ENCODE results near the gene XPO6.

GRCh38 chr16:28181515-28181914, 30.2 kb downstream of the XPO6 start:
- TF ChIP-seq, protein P1, sequence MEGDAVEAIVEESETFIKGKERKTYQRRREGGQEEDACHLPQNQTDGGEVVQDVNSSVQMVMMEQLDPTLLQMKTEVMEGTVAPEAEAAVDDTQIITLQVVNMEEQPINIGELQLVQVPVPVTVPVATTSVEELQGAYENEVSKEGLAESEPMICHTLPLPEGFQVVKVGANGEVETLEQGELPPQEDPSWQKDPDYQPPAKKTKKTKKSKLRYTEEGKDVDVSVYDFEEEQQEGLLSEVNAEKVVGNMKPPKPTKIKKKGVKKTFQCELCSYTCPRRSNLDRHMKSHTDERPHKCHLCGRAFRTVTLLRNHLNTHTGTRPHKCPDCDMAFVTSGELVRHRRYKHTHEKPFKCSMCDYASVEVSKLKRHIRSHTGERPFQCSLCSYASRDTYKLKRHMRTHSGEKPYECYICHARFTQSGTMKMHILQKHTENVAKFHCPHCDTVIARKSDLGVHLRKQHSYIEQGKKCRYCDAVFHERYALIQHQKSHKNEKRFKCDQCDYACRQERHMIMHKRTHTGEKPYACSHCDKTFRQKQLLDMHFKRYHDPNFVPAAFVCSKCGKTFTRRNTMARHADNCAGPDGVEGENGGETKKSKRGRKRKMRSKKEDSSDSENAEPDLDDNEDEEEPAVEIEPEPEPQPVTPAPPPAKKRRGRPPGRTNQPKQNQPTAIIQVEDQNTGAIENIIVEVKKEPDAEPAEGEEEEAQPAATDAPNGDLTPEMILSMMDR (IDR thresholded peaks at IDR 0.05) = no peak
- TF ChIP-seq EP300 (IDR thresholded peaks at IDR 0.05) (no peak), POLR2A (IDR thresholded peaks at IDR 0.05) (no peak)

Measured in tibial nerve (tissue), 4 donors.